H1 (cell line): ENCODE data around the gene ANAPC16. TPM values are rescaled to one million over a fixed set of nuclear protein-coding genes. Genes with fewer than 3 reads are reported as not detected.

Source experiments
- CTCF ChIA-PET: fragments of 300-600 bp; sonication (Branson Sonifier 250); formaldehyde crosslinking; loops from one replicate; lab custom pipeline; 2021; ENCODE audit not compliant: partially characterized antibody; lab: Charles Lee
- POLR2A ChIA-PET: fragments of 300-600 bp; sonication (Branson Sonifier 250); formaldehyde crosslinking; loops from one replicate; lab custom pipeline; 2021; ENCODE audit warnings: inconsistent platforms; ENCODE audit not compliant: partially characterized antibody; lab: Charles Lee
- DNase-seq, 2 experiments: peaks; one replicate each; pipeline versions ENCODE4 v3.0.0 to v3.0.0-alpha.2; 2010 to 2022; ENCODE audit warnings: low spot score in 2 of 2, low read depth in 1 of 2, mixed read lengths in 1 of 2
- FAIRE-seq: peaks from 2 replicates; lab custom pipeline; 2011; peaks lifted over from hg19 to GRCh38; lab: Jason Lieb, UNC
- H2AFZ ChIP-seq: 2 replicates; pipeline ENCODE4 v1.8.1; 2012; ENCODE audit warnings: low read length, inconsistent platforms
- H2AK5ac ChIP-seq: 2 replicates; pipeline ENCODE4 v1.6.1; 2013; ENCODE audit warnings: low read depth, low read length
- H2BK120ac ChIP-seq: replicated peaks from 2 replicates; pipeline ENCODE3; 2013; ENCODE audit warnings: low read depth, low read length, inconsistent platforms
- H2BK12ac ChIP-seq: 2 replicates; pipeline ENCODE4 v1.6.1; 2013; ENCODE audit warnings: low read depth, low read length
- H2BK15ac ChIP-seq: 2 replicates; pipeline ENCODE4 v1.6.1; 2013; ENCODE audit warnings: low read length
- H2BK20ac ChIP-seq: 2 replicates; pipeline ENCODE4 v1.6.1; 2013; ENCODE audit warnings: low read length
- H2BK5ac ChIP-seq: 2 replicates; pipeline ENCODE4 v1.6.1; 2013; ENCODE audit warnings: low read depth, low read length
- H3K14ac ChIP-seq: 2 replicates; pipeline ENCODE4 v1.6.1; 2013; ENCODE audit warnings: inconsistent platforms; ENCODE audit not compliant: insufficient read length
- H3K18ac ChIP-seq: 2 replicates; pipeline ENCODE4 v1.6.1; 2013; ENCODE audit warnings: low read length; ENCODE audit errors: extremely low read depth
- H3K23ac ChIP-seq: 2 replicates; pipeline ENCODE4 v1.6.1; 2013; ENCODE audit warnings: inconsistent platforms; ENCODE audit not compliant: insufficient read length
- H3K23me2 ChIP-seq: 2 replicates; pipeline ENCODE4 v1.6.1; 2013; ENCODE audit warnings: low read depth, low read length
- H3K27ac ChIP-seq: 2 replicates; pipeline ENCODE4 v1.6.1; 2011; ENCODE audit warnings: low read depth, low read length, inconsistent platforms
- H3K27me3 ChIP-seq, 4 experiments: replicated peaks in 1 of 4; 1 replicate in 1 of 4; 2 replicates in 3 of 4; pipeline versions ENCODE4 v1.6.1 to v1.8.1; 2011 to 2013; ENCODE audit warnings: low read length in 3 of 4, mild to moderate bottlenecking in 3 of 4, inconsistent platforms in 2 of 4, mixed read lengths in 2 of 4, moderate library complexity in 1 of 4; ENCODE audit not compliant: control insufficient read depth in 3 of 4, insufficient read depth in 3 of 4; ENCODE audit errors: extremely low read depth in 1 of 4
- H3K36me3 ChIP-seq, 4 experiments: 2 replicates each; pipeline versions ENCODE4 v1.6.1 to v1.8.1; 2011 to 2013; ENCODE audit warnings: mild to moderate bottlenecking in 4 of 4, low read length in 3 of 4, moderate library complexity in 2 of 4, control low read depth in 1 of 4, inconsistent platforms in 1 of 4; ENCODE audit not compliant: insufficient read depth in 4 of 4, control insufficient read depth in 2 of 4
- H3K4ac ChIP-seq: replicated peaks from 2 replicates; pipeline ENCODE3; 2013; ENCODE audit warnings: low read length, low read depth, mixed read lengths, inconsistent platforms; ENCODE audit not compliant: insufficient read length
- H3K4me1 ChIP-seq, 4 experiments: replicated peaks in 1 of 4; 1 replicate in 1 of 4; 2 replicates in 3 of 4; pipeline versions ENCODE4 v1.6.1 to v1.8.1; 2011 to 2013; ENCODE audit warnings: low read length in 3 of 4, inconsistent platforms in 2 of 4, mixed read lengths in 1 of 4; ENCODE audit not compliant: insufficient read depth in 4 of 4, control insufficient read depth in 3 of 4
- H3K4me2 ChIP-seq, 2 experiments: 2 replicates each; pipeline versions ENCODE4 v1.6.1 to v1.8.1; 2011 to 2013; ENCODE audit warnings: low read depth in 2 of 2, low read length in 2 of 2, control low read depth in 1 of 2, inconsistent platforms in 1 of 2, mild to moderate bottlenecking in 1 of 2; ENCODE audit not compliant: insufficient read depth in 1 of 2
- H3K4me3 ChIP-seq, 4 experiments: fragments of 200-600, 300-600 bp in 1 of 4; sonication (generic), shearing (Covaris generic), sonication (Bioruptor Twin) in 1 of 4; 2 replicates each; pipeline versions ENCODE4 v1.5.1 to v1.8.1; 2011 to 2016; ENCODE audit warnings: low read length in 4 of 4, low read depth in 3 of 4, control low read depth in 2 of 4, inconsistent platforms in 2 of 4, mild to moderate bottlenecking in 2 of 4, mixed read lengths in 1 of 4, moderate library complexity in 1 of 4; ENCODE audit not compliant: insufficient read depth in 2 of 4; ENCODE audit errors: extremely low read depth in 1 of 4
- H3K56ac ChIP-seq: replicated peaks from 2 replicates; pipeline ENCODE3; 2013; ENCODE audit warnings: low read depth, mild to moderate bottlenecking, mixed read lengths, low read length, inconsistent platforms; ENCODE audit not compliant: insufficient read length
- H3K79me1 ChIP-seq: 2 replicates; pipeline ENCODE4 v1.6.1; 2013; ENCODE audit warnings: low read depth, low read length, control low read depth
- H3K79me2 ChIP-seq, 2 experiments: 2 replicates each; pipeline versions ENCODE4 v1.6.1 to v1.8.1; 2012 to 2013; ENCODE audit warnings: low read length in 2 of 2, mild to moderate bottlenecking in 2 of 2, inconsistent platforms in 1 of 2; ENCODE audit not compliant: insufficient read depth in 2 of 2, control insufficient read depth in 1 of 2
- H3K9ac ChIP-seq, 4 experiments: replicated peaks in 1 of 4; 1 replicate in 1 of 4; 2 replicates in 3 of 4; pipeline versions ENCODE4 v1.6.1 to v1.8.1; 2011 to 2013; ENCODE audit warnings: low read depth in 3 of 4, low read length in 3 of 4, control low read depth in 2 of 4, mild to moderate bottlenecking in 2 of 4, moderate library complexity in 2 of 4, inconsistent platforms in 1 of 4; ENCODE audit errors: extremely low read depth in 1 of 4
- H3K9me3 ChIP-seq, 2 experiments: 2 replicates each; pipeline versions ENCODE4 v1.6.1 to v1.8.1; 2012 to 2013; ENCODE audit warnings: mild to moderate bottlenecking in 2 of 2, moderate library complexity in 2 of 2, control low read depth in 1 of 2, inconsistent platforms in 1 of 2, low read depth in 1 of 2, low read length in 1 of 2, mixed read lengths in 1 of 2; ENCODE audit not compliant: insufficient read depth in 2 of 2
- H4K20me1 ChIP-seq, 2 experiments: replicated peaks in 1 of 2; 2 replicates each; pipeline versions ENCODE3 to v1.8.1; 2011 to 2013; ENCODE audit warnings: inconsistent platforms in 2 of 2, low read length in 2 of 2, mild to moderate bottlenecking in 1 of 2; ENCODE audit not compliant: insufficient read depth in 2 of 2, control insufficient read depth in 1 of 2
- H4K5ac ChIP-seq: 2 replicates; pipeline ENCODE4 v1.6.1; 2013; ENCODE audit warnings: low read length, low read depth, mixed read lengths, inconsistent platforms; ENCODE audit not compliant: insufficient read length
- H4K8ac ChIP-seq: 2 replicates; pipeline ENCODE4 v1.8.0; 2013; ENCODE audit warnings: mild to moderate bottlenecking, moderate library complexity, low read length, inconsistent platforms; ENCODE audit not compliant: insufficient read depth; ENCODE audit errors: extremely low read depth
- H4K91ac ChIP-seq: replicated peaks from 2 replicates; pipeline ENCODE3; 2013; ENCODE audit warnings: low read length, mixed read lengths, inconsistent platforms; ENCODE audit not compliant: insufficient read length
- ASH2L ChIP-seq: fragments of 200-600, 300-600 bp; sonication (generic); IDR thresholded peaks from one replicate; pipeline ENCODE4 v1.7.1; 2017; ENCODE audit warnings: low read length
- POLR2A ChIP-seq, 2 experiments: IDR thresholded peaks; 1 replicate in 1 of 2; 2 replicates in 1 of 2; pipeline ENCODE4 v1.6.1; 2011; ENCODE audit warnings: low read depth in 2 of 2, low read length in 2 of 2, mild to moderate bottlenecking in 2 of 2; ENCODE audit errors: control extremely low read depth in 1 of 2
- SAP30 ChIP-seq: fragments of 300-600 bp; sonication (generic); IDR thresholded peaks from 2 replicates; pipeline ENCODE4 v1.7.1; 2012; ENCODE audit warnings: low read length, moderate library complexity, mild to moderate bottlenecking, inconsistent platforms; ENCODE audit not compliant: insufficient read depth, insufficient replicate concordance
- TEAD4 ChIP-seq: IDR thresholded peaks from 2 replicates; pipeline ENCODE4 v1.6.1; 2012; ENCODE audit warnings: low read depth, low read length, inconsistent platforms, mixed read lengths
- whole genome bisulfite sequencing, 2 experiments: shearing (Covaris generic) in 1 of 2; methylation state at CpG; one replicate each; pipeline versions ENCODE4 v1.1.6 to v1.1.7; 2013 to 2015; ENCODE audit warnings: low lambda C conversion rate in 2 of 2, mixed read lengths in 2 of 2, inconsistent platforms in 1 of 2, low coverage in 1 of 2, missing lambda C conversion rate in 1 of 2; ENCODE audit not compliant: insufficient replicate concordance in 2 of 2, insufficient coverage in 1 of 2, insufficient read length in 1 of 2; ENCODE audit errors: extremely low coverage in 1 of 2, missing lambda C conversion rate in 1 of 2; 5-methylcytosine and 5-hydroxymethylcytosine counted together
- polyA plus RNA-seq, 7 experiments: library from polyadenylated mRNA; depleted of rRNA in 3 of 7; stranded (reverse) in 5 of 7; unstranded in 2 of 7; fragments of >200 nt in 5 of 7; fragments of 200-250 nt in 2 of 7; gene quantifications; 1 replicate in 5 of 7; 2 replicates in 1 of 7; 4 replicates in 1 of 7; pipeline versions ENCODE4 v1.2.1 to v1.2.3, GENCODE V29; 2011 to 2013; ENCODE audit warnings: missing spikeins in 2 of 7, mixed read lengths in 2 of 7
- total RNA-seq: library from RNA; stranded (reverse); fragmentation: NEBNext Ultra II Directional; extraction: Animal tissue kit (Norgen Biotek cat#: 25700); gene quantifications from 2 replicates; pipeline ENCODE4 v1.2.1, GENCODE V29; 2021

ANAPC16 gene
- total and polyA plus RNA-seq, 2 of the 8 experiments (the other 6 are each of a cell fraction or from before 2014, with no cell fraction given) = 53.1 to 57.4 TPM

DNA sequence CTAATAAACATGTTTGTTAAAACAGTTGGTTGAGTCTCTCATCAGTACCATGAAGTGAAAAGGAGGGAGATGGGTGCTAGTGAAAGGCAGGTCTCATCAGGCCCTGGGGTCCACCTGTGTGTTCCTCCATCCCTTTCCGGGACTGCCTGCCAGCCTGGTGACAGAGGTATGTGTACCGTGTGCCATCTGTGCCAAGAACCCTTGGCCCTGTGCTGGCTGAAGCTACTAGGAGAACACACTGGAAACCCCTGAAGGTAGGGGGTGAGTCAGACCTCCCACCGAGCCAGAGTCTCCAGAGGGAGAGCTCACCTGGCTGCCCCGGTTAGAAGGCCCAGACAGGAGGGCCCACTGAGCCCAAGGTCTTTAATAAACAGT, 60.2 kb downstream of the ANAPC16 start:
- no peaks in the 10 kb centered on the region for H3K9me3 ChIP-seq
- WGBS, 2 experiments = 86% methylated on average over 4 of the region's 4 CpGs; no CpG with 5 or more reads in 1 of the 2 experiments
- DNase-seq (no peak), FAIRE-seq (no peak)
- no peak overlapping the region for H4K5ac ChIP-seq
- H3K36me3 ChIP-seq = peaks cover 3 to 20% (median 10%) of the 10 kb centered on the region in 4 experiments; a peak in 7 of 8 replicates
- no peak overlapping the region for H4K91ac ChIP-seq
- peaks cover 20% of the 10 kb centered on the region for H3K23me2 ChIP-seq
- H2BK20ac ChIP-seq = no peak overlapping the region
- no peak overlapping the region for H2AFZ ChIP-seq
- H2BK15ac ChIP-seq = no peak overlapping the region
- 0 out of 7 replicates have a peak overlapping the region, but pooled peaks of 1 of the 4 experiments have one; percentile 30 for H3K9ac ChIP-seq
- H2BK5ac ChIP-seq = no peak overlapping the region
- H3K14ac ChIP-seq = no peak overlapping the region
- peak overlapping the region in 2 of 4 experiments; percentile 93 to 94; a peak in 4 of 8 replicates for H3K4me3 ChIP-seq
- H4K8ac ChIP-seq = peak overlapping the region; percentile 63; the same call in 1 of the 2 replicates
- peaks cover 15 to 23% of the 10 kb centered on the region in 2 experiments for H4K20me1 ChIP-seq
- no peaks in the 10 kb centered on the region for H3K27me3 ChIP-seq
- no peak overlapping the region; the same call in 1 of the 2 replicates for H2BK12ac ChIP-seq
- H3K4me2 ChIP-seq = peak overlapping the region; percentile 96 to 98; a peak in 3 of 4 replicates
- H3K18ac ChIP-seq = no peak overlapping the region
- ChIA-PET CTCF (interaction anchor here (0.8 to 6.0 kb wide), 19 partner anchors 9 to 226 kb away, joined by 3 to 91 read pairs (median 13); partner anchors contain the start of genes ANAPC16 and ASCC1), POLR2A (interaction anchor here (1.2 to 16.4 kb wide), 13 partner anchors 12 to 149 kb away, joined by 3 to 895 read pairs (median 13); partner anchors contain the start of genes ANAPC16 and ASCC1)
- H2AK5ac ChIP-seq = 0 out of 2 replicates have a peak overlapping the region, but pooled peaks have one; percentile 56
- H2BK120ac ChIP-seq = no peak overlapping the region
- TF ChIP-seq SAP30 (no peak), ASH2L (no peak), TEAD4 (no peak), POLR2A (IDR thresholded peaks at IDR 0.05; ENCODE audit: control extremely low read depth in 1 of 2, low read depth in 2 of 2, low read length in 2 of 2) (peak in 1 of 2 experiments; percentile 27; a peak in 1 of 3 replicates)
- H3K23ac ChIP-seq = no peak overlapping the region
- H3K79me2 ChIP-seq = peaks cover 0 to 19% of the 10 kb centered on the region in 2 experiments; a peak in 3 of 4 replicates
- no peak overlapping the region for H3K27ac ChIP-seq
- peaks cover 0 to 19% (median 12%) of the 10 kb centered on the region in 4 experiments; a peak in 6 of 7 replicates for H3K4me1 ChIP-seq
- no peak overlapping the region for H3K56ac ChIP-seq
- H3K79me1 ChIP-seq = no peaks in the 10 kb centered on the region
- H3K4ac ChIP-seq = no peak overlapping the region
